GM21576 (cell line): ENCODE measurements around the gene ELFN2.

ENCODE experiments used
- ATAC-seq: cut with Tn5 transposase; IDR thresholded peaks from one replicate; pipeline ENCODE4 v1.9.1; 2021; ENCODE audit warnings: mild to moderate bottlenecking, moderate library complexity; ENCODE audit not compliant: unreplicated experiment

The ELFN2 gene

GRCh38 chr22:37391702-37392101, 35.6 kb downstream of the ELFN2 start:
- ATAC-seq, result no peak

- no peak for ATAC-seq
These were observed 37.2 kb downstream of the ELFN2 start for GRCh38 chr22:37390075-37390474.

- ATAC-seq, result no peak
These were observed 38.7 kb downstream of the ELFN2 start for GRCh38 chr22:37388538-37388937.

GRCh38 chr22:37387793-37388192, 39.5 kb downstream of the ELFN2 start:
- no peak for ATAC-seq

GRCh38 chr22:37386441-37386840, 40.8 kb downstream of the ELFN2 start:
- no peak for ATAC-seq

- ATAC-seq, result no peak
These were observed 42.6 kb downstream of the ELFN2 start for GRCh38 chr22:37384691-37385090.

GRCh38 chr22:37383341-37383740, 43.9 kb downstream of the ELFN2 start:
- ATAC-seq, result no peak

GRCh38 chr22:37381489-37381888, 45.8 kb downstream of the ELFN2 start:
- ATAC-seq, result no peak

- no peak for ATAC-seq
These were observed 47.6 kb downstream of the ELFN2 start for GRCh38 chr22:37379722-37380121.

GRCh38 chr22:37379085-37379484, 48.2 kb downstream of the ELFN2 start:
- no peak for ATAC-seq

- no peak for ATAC-seq
These were observed 48.6 kb downstream of the ELFN2 start for GRCh38 chr22:37378642-37379058.

GRCh38 chr22:37377927-37378326, 49.4 kb downstream of the ELFN2 start:
- no peak for ATAC-seq

- no peak for ATAC-seq
These were observed 50.1 kb downstream of the ELFN2 start for GRCh38 chr22:37377138-37377537.

- no peak for ATAC-seq
These were observed 50.6 kb downstream of the ELFN2 start for GRCh38 chr22:37376643-37377042.

- no peak for ATAC-seq
These were observed 51.5 kb downstream of the ELFN2 start for GRCh38 chr22:37375801-37376200.

- ATAC-seq, result no peak
These were observed 52.7 kb downstream of the ELFN2 start for GRCh38 chr22:37374571-37374970.

GRCh38 chr22:37373451-37373850, 53.8 kb downstream of the ELFN2 start:
- no peak for ATAC-seq

- no peak for ATAC-seq
These were observed 55.4 kb downstream of the ELFN2 start for GRCh38 chr22:37371911-37372310.

- ATAC-seq, result no peak
These were observed 55.8 kb downstream of the ELFN2 start for GRCh38 chr22:37371491-37371890.

GRCh38 chr22:37370306-37370979, 56.8 kb downstream of the ELFN2 start:
- no peak for ATAC-seq

- ATAC-seq, result no peak
These were observed 57.8 kb downstream of the ELFN2 start for GRCh38 chr22:37369483-37369882.

GRCh38 chr22:37368058-37368457, 59.2 kb downstream of the ELFN2 start:
- no peak for ATAC-seq

GRCh38 chr22:37366601-37367000, 60.7 kb downstream of the ELFN2 start:
- no peak for ATAC-seq
